ENCODE measurements around the gene C1QTNF6.

GRCh38 chr22:37137903-37138665 lies 50.0 kb downstream of the C1QTNF6 start:
- TF ChIP-seq PATZ1 (CRISPR knock-in tag; IDR thresholded peaks at IDR 0.05; ENCODE audit: borderline replicate concordance) (no peak), ZFP30 (CRISPR knock-in tag; IDR thresholded peaks at IDR 0.05) (no peak), CSDC2 (CRISPR knock-in tag; IDR thresholded peaks at IDR 0.05) (no peak), TCF4 (CRISPR knock-in tag; IDR thresholded peaks at IDR 0.05; ENCODE audit: borderline replicate concordance) (no peak), RARB (CRISPR knock-in tag; IDR thresholded peaks at IDR 0.05) (no peak), SNAI2 (CRISPR knock-in tag; IDR thresholded peaks at IDR 0.05) (no peak), ZFP3 (CRISPR knock-in tag; IDR thresholded peaks at IDR 0.05) (no peak), TOX (CRISPR knock-in tag; IDR thresholded peaks at IDR 0.05; ENCODE audit: borderline replicate concordance) (no peak), GLIS3 (CRISPR knock-in tag; IDR thresholded peaks at IDR 0.05) (no peak), ZNF8 (CRISPR knock-in tag; IDR thresholded peaks at IDR 0.05) (no peak), ZNF70 (CRISPR knock-in tag; IDR thresholded peaks at IDR 0.05) (no peak), CREB5 (CRISPR knock-in tag; IDR thresholded peaks at IDR 0.05; ENCODE audit: low read depth) (no peak)
